NT2/D1 (cell line): Measurements from ENCODE around the gene POU4F3.

Experiments used
- YY1 ChIP-seq: IDR thresholded peaks from 2 replicates; pipeline ENCODE4 v1.6.1; 2011; ENCODE audit not compliant: insufficient read length, insufficient read depth
- ZNF274 ChIP-seq: IDR thresholded peaks from 2 replicates; pipeline ENCODE4 v1.6.1; 2011; ENCODE audit warnings: mild to moderate bottlenecking, low read depth, low read length

- TF ChIP-seq YY1 (no peak), ZNF274 (no peak)
Measured at GRCh38 chr5:146390469-146390868, 51.8 kb downstream of the POU4F3 start.
